SK-N-SH (cell line): ENCODE results near the gene ABCC10.

Experiments used
- EZH2phosphoT487 ChIP-seq: fragments of 200-600 bp; sonication (generic); IDR thresholded peaks from 2 replicates; pipeline ENCODE4 v1.6.1; 2017; ENCODE audit warnings: low read depth, mixed run types, mild to moderate bottlenecking, antibody characterized with exemption, moderate library complexity, borderline replicate concordance
- FOSL2 ChIP-seq: IDR thresholded peaks from 2 replicates; pipeline ENCODE4 v1.4.0; 2012; ENCODE audit warnings: low read depth, mild to moderate bottlenecking, moderate library complexity, borderline replicate concordance
- GABPA ChIP-seq: IDR thresholded peaks from 2 replicates; pipeline ENCODE4 v1.4.0; 2012; ENCODE audit warnings: low read depth, mild to moderate bottlenecking
- JUND ChIP-seq: IDR thresholded peaks from 2 replicates; pipeline ENCODE4 v1.4.0; 2012
- POLR2AphosphoS5 ChIP-seq: IDR thresholded peaks from 2 replicates; pipeline ENCODE4 v1.6.1; 2012; ENCODE audit warnings: low read depth, low read length
- REST ChIP-seq: IDR thresholded peaks from 2 replicates; pipeline ENCODE4 v1.6.1; 2012; ENCODE audit warnings: mild to moderate bottlenecking, low read depth, low read length, moderate library complexity
- RFX5 ChIP-seq: IDR thresholded peaks from 2 replicates; pipeline ENCODE4 v1.6.1; 2012; ENCODE audit warnings: mild to moderate bottlenecking, improper control_type of control experiment, low read length
- SIN3A ChIP-seq: IDR thresholded peaks from 2 replicates; pipeline ENCODE4 v1.6.1; 2012; ENCODE audit warnings: low read depth, mild to moderate bottlenecking, low read length, moderate library complexity, borderline replicate concordance
- SMC3 ChIP-seq: IDR thresholded peaks from 2 replicates; pipeline ENCODE4 v1.6.1; 2012; ENCODE audit warnings: low read depth, low read length, improper control_type of control experiment
- TAF1 ChIP-seq: IDR thresholded peaks from 2 replicates; pipeline ENCODE4 v1.6.1; 2012; ENCODE audit warnings: low read depth, mild to moderate bottlenecking, low read length, moderate library complexity, borderline replicate concordance
- TF ChIP-seq, protein P1 (sequence below): fragments of 200-600 bp; sonication (generic); IDR thresholded peaks from 2 replicates; pipeline ENCODE4 v1.6.1; 2017; ENCODE audit warnings: antibody characterized with exemption, mild to moderate bottlenecking, moderate library complexity
- TF ChIP-seq, protein P2 (sequence below): IDR thresholded peaks from 2 replicates; pipeline ENCODE4 v1.4.0; 2012; ENCODE audit warnings: low read depth

DNA sequence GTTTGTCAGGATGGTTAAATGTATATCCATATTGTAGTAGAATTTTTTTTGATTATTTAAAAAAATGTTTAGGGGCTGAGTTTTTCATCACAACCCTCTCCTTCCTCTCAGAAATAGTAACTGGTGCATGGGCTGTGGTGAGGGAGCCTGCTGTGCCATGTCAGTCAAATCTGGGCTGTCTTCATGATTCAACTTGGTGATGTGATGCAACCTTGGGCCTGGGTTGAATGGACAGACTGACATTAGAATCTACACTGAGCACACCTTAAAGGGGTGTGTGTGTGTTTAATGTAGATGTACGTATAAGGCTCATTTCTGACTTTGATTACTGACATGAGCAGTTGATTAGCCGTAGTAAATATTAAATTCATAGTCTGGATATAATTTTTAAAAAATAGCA lies 53.7 kb downstream of the ABCC10 start:
- no peak for TF ChIP-seq TAF1
- no peak for TF ChIP-seq RFX5
- no peak for TF ChIP-seq JUND
- TF ChIP-seq, protein P1, sequence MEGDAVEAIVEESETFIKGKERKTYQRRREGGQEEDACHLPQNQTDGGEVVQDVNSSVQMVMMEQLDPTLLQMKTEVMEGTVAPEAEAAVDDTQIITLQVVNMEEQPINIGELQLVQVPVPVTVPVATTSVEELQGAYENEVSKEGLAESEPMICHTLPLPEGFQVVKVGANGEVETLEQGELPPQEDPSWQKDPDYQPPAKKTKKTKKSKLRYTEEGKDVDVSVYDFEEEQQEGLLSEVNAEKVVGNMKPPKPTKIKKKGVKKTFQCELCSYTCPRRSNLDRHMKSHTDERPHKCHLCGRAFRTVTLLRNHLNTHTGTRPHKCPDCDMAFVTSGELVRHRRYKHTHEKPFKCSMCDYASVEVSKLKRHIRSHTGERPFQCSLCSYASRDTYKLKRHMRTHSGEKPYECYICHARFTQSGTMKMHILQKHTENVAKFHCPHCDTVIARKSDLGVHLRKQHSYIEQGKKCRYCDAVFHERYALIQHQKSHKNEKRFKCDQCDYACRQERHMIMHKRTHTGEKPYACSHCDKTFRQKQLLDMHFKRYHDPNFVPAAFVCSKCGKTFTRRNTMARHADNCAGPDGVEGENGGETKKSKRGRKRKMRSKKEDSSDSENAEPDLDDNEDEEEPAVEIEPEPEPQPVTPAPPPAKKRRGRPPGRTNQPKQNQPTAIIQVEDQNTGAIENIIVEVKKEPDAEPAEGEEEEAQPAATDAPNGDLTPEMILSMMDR, result no peak
- TF ChIP-seq SIN3A, result no peak
- TF ChIP-seq FOSL2, result no peak
- no peak for TF ChIP-seq POLR2AphosphoS5
- TF ChIP-seq EZH2phosphoT487, result no peak
- TF ChIP-seq, protein P2, sequence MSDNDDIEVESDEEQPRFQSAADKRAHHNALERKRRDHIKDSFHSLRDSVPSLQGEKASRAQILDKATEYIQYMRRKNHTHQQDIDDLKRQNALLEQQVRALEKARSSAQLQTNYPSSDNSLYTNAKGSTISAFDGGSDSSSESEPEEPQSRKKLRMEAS, result no peak
- no peak for TF ChIP-seq GABPA
- no peak for TF ChIP-seq SMC3
- no peak for TF ChIP-seq REST
